AG04449 (cell line): ENCODE results near the gene DISC1.
"Not testable (repeated sequence)": the region's sequence is repeated elsewhere in the genome, so short reads cannot be mapped to it uniquely, and the experiment has no call there.

Experiments
- CTCF ChIA-PET: fragments of 350-600 bp; formaldehyde crosslinking; extraction: SDS; loops from one replicate; lab custom pipeline; 2021; ENCODE audit warnings: antibody characterized with exemption; lab: Yijun Ruan, JAX
- POLR2A ChIA-PET: fragments of 400-600, 350-600 bp; formaldehyde crosslinking; extraction: SDS; loops from one replicate; lab custom pipeline; 2020; ENCODE audit warnings: antibody characterized with exemption, inconsistent platforms; lab: Yijun Ruan, JAX
- DNase-seq: peaks from one replicate; pipeline ENCODE4 v3.0.0-alpha.2; 2010; ENCODE audit warnings: low read depth, low spot score
- H3K4me3 ChIP-seq: 2 replicates; pipeline ENCODE4 v1.5.1; 2011; ENCODE audit warnings: low read depth, mild to moderate bottlenecking, control low read depth, low read length
- TF ChIP-seq, protein P1 (sequence below): IDR thresholded peaks from one replicate; pipeline ENCODE4 v1.5.1; 2011; ENCODE audit warnings: mild to moderate bottlenecking, moderate library complexity, low read length, control low read depth, inconsistent platforms; ENCODE audit not compliant: insufficient read depth; ENCODE audit errors: missing control alignments

The DISC1 gene

GRCh38 chr1:231638647-231639046 lies 12.1 kb downstream of the DISC1 start:
- no peak for DNase-seq
- CTCF ChIA-PET, result no interaction called here
- TF ChIP-seq, protein P1, sequence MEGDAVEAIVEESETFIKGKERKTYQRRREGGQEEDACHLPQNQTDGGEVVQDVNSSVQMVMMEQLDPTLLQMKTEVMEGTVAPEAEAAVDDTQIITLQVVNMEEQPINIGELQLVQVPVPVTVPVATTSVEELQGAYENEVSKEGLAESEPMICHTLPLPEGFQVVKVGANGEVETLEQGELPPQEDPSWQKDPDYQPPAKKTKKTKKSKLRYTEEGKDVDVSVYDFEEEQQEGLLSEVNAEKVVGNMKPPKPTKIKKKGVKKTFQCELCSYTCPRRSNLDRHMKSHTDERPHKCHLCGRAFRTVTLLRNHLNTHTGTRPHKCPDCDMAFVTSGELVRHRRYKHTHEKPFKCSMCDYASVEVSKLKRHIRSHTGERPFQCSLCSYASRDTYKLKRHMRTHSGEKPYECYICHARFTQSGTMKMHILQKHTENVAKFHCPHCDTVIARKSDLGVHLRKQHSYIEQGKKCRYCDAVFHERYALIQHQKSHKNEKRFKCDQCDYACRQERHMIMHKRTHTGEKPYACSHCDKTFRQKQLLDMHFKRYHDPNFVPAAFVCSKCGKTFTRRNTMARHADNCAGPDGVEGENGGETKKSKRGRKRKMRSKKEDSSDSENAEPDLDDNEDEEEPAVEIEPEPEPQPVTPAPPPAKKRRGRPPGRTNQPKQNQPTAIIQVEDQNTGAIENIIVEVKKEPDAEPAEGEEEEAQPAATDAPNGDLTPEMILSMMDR, result no peak
- POLR2A ChIA-PET, result no interaction called here
- H3K4me3 ChIP-seq, result no peak overlapping the region

DNA sequence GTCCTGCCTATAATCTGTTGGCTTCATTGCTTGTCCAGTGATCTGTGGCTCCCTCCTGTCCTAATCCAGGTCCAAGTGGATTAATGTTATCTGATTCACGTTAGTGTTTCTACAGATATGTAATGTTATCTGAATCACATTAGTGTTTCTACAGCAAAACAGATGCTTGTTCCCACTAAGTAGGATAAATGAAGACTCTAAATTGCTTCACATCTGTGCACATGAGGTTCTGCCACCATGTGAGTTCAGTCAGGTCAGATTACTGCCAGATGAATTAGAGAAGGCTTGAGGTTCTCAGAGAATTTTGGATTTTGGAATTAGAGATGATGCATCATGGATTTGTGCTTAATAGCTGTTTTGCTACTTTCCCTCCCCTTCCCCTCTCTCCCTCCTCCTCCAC lies 13.2 kb downstream of the DISC1 start:
- TF ChIP-seq, protein P1, result no peak
- no peak for DNase-seq
- ChIA-PET CTCF (interaction anchor here (1.0 kb wide), 1 partner anchor 14 kb away, joined by 4 read pairs; no protein-coding TSS in a partner anchor), POLR2A (no interaction called here)
- H3K4me3 ChIP-seq, result no peak overlapping the region

- POLR2A ChIA-PET, DNase-seq, H3K4me3 ChIP-seq, CTCF ChIA-PET: not testable (repeated sequence)
These were observed 14.9 kb downstream of the DISC1 start for GRCh38 chr1:231641444-231641843.

DNA sequence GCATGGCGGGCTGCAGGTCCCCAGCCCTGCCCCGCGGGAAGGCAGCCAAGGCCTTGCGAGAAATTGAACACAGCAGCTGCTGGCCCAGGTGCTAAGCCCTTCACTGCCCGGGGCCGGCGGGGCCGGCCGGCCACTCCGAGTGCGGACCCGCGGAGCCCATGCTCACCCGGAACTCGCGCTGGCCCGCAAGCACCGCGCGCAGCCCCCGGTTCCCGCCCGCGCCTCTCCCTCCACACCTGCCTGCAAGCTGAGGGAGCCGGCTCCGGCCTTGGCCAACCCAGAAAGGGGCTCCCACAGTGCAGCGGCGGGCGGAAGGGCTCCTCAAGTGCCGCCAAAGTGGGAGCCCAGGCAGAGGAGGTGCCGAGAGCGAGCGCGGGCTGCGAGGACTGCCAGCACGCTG lies 15.5 kb downstream of the DISC1 start:
- DNase-seq, H3K4me3 ChIP-seq, CTCF ChIA-PET, POLR2A ChIA-PET: not testable (repeated sequence)

DNA sequence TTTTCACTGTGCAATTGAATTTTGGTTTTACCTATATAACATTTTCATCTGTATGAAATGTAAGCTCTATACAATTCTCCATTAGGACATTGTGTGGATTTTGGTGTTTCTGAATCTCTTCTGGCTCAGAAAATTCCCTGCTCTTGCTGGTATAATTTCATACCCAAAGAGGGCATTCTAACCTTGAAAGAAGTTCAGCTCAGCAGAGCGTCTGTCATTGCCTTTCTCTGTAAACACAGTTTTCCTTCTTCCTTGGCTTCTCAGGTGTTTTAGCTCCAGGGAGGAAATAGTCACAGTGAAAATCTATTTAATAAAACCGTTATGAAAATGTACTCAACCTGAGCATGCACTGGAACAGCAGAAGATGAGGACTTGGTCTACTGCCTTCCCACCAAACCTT lies 16.0 kb downstream of the DISC1 start:
- DNase-seq, result no peak
- POLR2A ChIA-PET, result interaction anchor here (0.8 kb wide), 1 partner anchor 11 kb away, joined by 3 read pairs; no protein-coding TSS in a partner anchor
- TF ChIP-seq, protein P1, result no peak
- CTCF ChIA-PET, result interaction anchor here (0.8 to 1.0 kb wide), 2 partner anchors 11 to 114 kb away, joined by 3 read pairs; no protein-coding TSS in a partner anchor
- no peak overlapping the region for H3K4me3 ChIP-seq

DNA sequence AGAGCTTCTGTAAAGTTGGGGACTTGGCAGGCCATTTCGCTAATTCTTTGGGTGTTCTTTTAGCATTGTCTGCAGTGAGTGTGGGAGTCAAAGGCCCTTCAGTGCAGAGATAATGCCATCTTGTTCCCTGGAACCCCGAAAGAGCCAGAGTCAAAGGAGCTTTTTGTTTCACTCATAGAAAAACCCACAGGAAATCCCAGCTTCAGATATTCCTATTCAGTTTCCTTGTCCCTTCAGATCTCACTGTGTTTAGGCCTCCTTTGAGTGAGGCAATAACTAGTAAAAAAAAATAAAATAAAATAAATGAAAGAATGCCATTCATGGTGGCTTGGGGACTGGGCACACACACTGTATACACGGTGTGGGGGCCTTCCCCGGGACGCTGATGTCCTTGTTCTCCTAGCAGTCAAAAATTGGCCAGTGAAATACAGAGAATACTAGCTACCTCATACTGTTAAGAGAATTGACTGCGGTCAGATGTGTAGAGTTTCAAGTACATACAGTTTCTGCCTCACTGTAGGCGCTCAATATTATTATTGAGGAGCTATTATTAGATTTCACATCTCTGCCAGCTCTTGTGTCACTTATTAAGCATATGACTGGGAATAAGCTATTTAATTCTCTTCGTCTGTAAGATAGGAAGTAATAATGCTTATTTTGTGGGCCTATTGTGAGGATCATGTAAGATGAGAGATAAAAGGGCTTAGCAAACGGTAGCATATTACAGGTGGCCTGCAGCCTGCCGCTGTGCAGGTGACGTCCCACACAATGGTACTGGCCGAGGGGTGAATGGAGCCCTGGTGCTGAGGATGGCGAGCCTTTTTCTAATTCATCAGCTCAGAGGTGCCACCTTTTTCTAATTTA lies 16.7 kb downstream of the DISC1 start:
- no peak overlapping the region for H3K4me3 ChIP-seq
- ChIA-PET POLR2A (interaction anchor here (0.8 kb wide), 1 partner anchor 11 kb away, joined by 3 read pairs; no protein-coding TSS in a partner anchor), CTCF (interaction anchor here (0.8 to 1.0 kb wide), 2 partner anchors 11 to 114 kb away, joined by 3 read pairs; no protein-coding TSS in a partner anchor)
- TF ChIP-seq, protein P1, result no peak
- no peak for DNase-seq

DNA sequence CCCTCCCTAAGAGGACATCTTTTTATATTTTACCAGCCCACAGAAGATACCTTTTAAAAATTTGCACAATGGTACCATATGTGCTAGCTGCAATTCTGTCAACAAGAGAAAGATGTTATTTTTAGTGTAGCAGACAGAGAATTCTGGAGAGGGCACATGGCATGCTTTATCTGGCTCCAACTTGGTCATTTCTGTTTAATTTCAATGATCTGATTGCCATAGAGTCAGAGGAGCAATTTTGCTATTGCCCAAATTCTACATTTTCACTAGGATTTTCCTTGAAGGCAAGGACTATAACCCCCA lies 17.3 kb downstream of the DISC1 start:
- DNase-seq, result no peak
- POLR2A ChIA-PET, result no interaction called here
- CTCF ChIA-PET, result no interaction called here
- TF ChIP-seq, protein P1, result no peak
- no peak overlapping the region for H3K4me3 ChIP-seq

DNA sequence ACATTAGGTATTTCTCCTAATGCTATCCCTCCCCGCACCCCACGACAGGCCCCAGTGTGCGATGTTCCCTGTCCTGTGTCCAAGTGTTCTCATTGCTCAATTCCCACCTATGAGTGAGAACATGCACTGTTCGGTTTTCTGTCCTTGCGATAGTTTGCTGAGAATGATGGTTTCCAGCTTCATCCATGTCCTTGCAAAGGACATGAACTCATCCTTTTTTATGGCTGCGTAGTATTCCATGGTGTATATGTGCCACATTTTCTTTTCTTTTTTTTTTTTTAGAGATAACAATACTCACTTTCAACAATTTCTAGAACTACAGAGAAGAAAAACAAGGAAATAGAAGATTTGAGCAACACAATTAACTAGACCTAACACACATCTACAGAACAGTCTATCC lies 19.0 kb downstream of the DISC1 start:
- H3K4me3 ChIP-seq, POLR2A ChIA-PET, CTCF ChIA-PET, DNase-seq: not testable (repeated sequence)

DNA sequence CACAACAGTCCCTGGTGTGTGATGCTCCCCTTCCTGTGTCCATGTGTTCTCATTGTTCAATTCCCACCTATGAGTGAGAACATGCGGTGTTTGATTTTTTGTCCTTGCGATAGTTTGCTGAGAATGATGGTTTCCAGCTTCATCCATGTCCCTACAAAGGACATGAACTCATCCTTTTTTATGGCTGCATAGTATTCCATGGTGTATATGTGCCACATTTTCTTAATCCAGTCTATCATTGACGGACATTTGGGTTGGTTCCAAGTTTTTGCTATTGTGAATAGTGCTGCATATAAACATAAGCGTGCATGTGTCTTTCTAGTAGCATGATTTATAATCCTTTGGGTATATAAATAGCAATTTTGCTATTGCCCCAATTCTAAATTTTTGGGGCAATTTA lies 19.6 kb downstream of the DISC1 start:
- H3K4me3 ChIP-seq, CTCF ChIA-PET, POLR2A ChIA-PET, DNase-seq: not testable (repeated sequence)

GRCh38 chr1:231651621-231652260 lies 25.2 kb downstream of the DISC1 start:
- DNase-seq, POLR2A ChIA-PET, CTCF ChIA-PET, H3K4me3 ChIP-seq: not testable (repeated sequence)
